ENCODE data around the gene PDE4B.

PDE4B gene

DNA sequence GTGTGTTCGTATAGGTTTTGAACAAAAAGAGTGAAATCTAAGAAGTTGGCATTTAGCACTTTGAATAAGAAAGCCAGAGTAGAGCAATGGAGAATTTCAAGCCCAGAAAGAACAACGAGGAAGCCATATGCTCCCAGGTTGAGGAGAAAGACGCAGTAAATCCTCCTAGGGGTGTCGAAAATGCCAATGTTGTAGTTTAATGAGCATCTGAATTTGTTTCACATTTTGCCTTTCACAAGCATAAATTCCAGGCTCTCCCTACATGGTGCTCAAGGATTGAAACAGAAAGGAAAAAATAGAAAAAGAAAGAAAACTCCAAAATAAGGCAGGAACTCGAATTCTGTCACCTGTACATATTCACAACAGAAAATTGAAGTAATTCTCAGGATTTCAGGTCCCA is 476.5 kb downstream of the PDE4B start:
- no peaks in the 10 kb centered on the region for H4K20me1 ChIP-seq (ENCODE audit: insufficient read depth, low read length, poor library complexity, severe bottlenecking)
- no peaks in the 10 kb centered on the region for H3K79me2 ChIP-seq (ENCODE audit: insufficient read depth, low read length)
- H3K9ac ChIP-seq (ENCODE audit: low read depth, low read length, poor library complexity, severe bottlenecking): no peak overlapping the region
- no peak overlapping the region for H2AFZ ChIP-seq (ENCODE audit: low read length)
- H3K9me3 ChIP-seq (ENCODE audit: insufficient read depth, low read depth, low read length): no peaks in the 10 kb centered on the region
- no peaks in the 10 kb centered on the region for H3K36me3 ChIP-seq (ENCODE audit: insufficient read depth, low read length)
- no peaks in the 10 kb centered on the region for H3F3A ChIP-seq (ENCODE audit: low read depth)
- no peak for TF ChIP-seq EZH2phosphoT487 (IDR thresholded peaks at IDR 0.05; ENCODE audit: borderline replicate concordance)
- TF ChIP-seq, protein P1, sequence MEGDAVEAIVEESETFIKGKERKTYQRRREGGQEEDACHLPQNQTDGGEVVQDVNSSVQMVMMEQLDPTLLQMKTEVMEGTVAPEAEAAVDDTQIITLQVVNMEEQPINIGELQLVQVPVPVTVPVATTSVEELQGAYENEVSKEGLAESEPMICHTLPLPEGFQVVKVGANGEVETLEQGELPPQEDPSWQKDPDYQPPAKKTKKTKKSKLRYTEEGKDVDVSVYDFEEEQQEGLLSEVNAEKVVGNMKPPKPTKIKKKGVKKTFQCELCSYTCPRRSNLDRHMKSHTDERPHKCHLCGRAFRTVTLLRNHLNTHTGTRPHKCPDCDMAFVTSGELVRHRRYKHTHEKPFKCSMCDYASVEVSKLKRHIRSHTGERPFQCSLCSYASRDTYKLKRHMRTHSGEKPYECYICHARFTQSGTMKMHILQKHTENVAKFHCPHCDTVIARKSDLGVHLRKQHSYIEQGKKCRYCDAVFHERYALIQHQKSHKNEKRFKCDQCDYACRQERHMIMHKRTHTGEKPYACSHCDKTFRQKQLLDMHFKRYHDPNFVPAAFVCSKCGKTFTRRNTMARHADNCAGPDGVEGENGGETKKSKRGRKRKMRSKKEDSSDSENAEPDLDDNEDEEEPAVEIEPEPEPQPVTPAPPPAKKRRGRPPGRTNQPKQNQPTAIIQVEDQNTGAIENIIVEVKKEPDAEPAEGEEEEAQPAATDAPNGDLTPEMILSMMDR (conservative IDR thresholded peaks at IDR 0.05; ENCODE audit: low read length): no peak
- H3K4me3 ChIP-seq (ENCODE audit: low read length, poor library complexity, severe bottlenecking): no peak overlapping the region
- H3K4me2 ChIP-seq (ENCODE audit: low read depth, low read length, poor library complexity, severe bottlenecking): no peak overlapping the region
- no peaks in the 10 kb centered on the region for H3K27me3 ChIP-seq (ENCODE audit: insufficient read depth, low read length, poor library complexity, severe bottlenecking)
- no peaks in the 10 kb centered on the region for H3K9me2 ChIP-seq (replicated peaks; ENCODE audit: low read depth, low read length)
- peaks cover 29% of the 10 kb centered on the region for H3K4me1 ChIP-seq (ENCODE audit: insufficient read depth, low read length, poor library complexity, severe bottlenecking)

DNA sequence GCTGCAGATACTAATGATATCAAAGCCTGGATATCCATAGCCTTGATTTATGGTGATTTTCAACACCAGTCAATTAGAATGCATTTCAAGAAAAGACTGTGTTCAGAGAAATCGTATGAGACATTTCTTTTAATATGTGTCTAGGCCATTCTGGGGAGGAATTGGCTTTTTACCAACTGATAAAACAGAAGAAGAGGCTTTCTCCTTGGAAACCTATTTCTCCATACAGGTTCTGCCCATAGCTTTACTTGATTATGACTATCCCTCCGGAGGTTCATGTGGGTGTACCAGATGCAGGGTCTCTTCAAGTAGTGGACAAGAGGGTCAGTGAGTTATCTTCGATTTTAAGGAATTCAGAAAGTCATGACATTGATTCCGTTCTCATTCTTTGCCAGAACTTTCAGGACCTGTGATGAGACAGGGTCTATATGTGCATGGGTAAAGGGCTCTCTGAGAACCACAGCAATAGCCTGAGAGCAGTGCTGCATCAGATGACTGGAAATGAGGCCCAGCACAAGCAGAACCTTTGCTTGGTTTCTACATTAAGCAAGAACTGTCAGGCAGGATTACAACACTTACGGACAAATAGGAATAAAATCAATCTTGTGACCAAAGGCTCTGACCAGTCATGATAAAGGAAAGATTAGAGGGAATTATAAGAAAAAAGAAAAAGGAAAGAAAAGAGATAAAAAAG is 477.6 kb downstream of the PDE4B start:
- Histone ChIP-seq H3K4me2 (ENCODE audit: low read depth, low read length, poor library complexity, severe bottlenecking) (no peak overlapping the region), H3K4me1 (ENCODE audit: insufficient read depth, low read length, poor library complexity, severe bottlenecking) (peaks cover 38% of the 10 kb centered on the region), H3K9me2 (replicated peaks; ENCODE audit: low read depth, low read length) (no peaks in the 10 kb centered on the region), H4K20me1 (ENCODE audit: insufficient read depth, low read length, poor library complexity, severe bottlenecking) (no peaks in the 10 kb centered on the region), H3K9me3 (ENCODE audit: insufficient read depth, low read depth, low read length) (no peaks in the 10 kb centered on the region), H3K36me3 (ENCODE audit: insufficient read depth, low read length) (no peaks in the 10 kb centered on the region), H3K79me2 (ENCODE audit: insufficient read depth, low read length) (no peaks in the 10 kb centered on the region), H2AFZ (ENCODE audit: low read length) (no peak overlapping the region), H3K4me3 (ENCODE audit: low read length, poor library complexity, severe bottlenecking) (no peak overlapping the region), H3K27me3 (ENCODE audit: insufficient read depth, low read length, poor library complexity, severe bottlenecking) (no peaks in the 10 kb centered on the region), H3K9ac (ENCODE audit: low read depth, low read length, poor library complexity, severe bottlenecking) (no peak overlapping the region), H3F3A (ENCODE audit: low read depth) (no peaks in the 10 kb centered on the region)
- TF ChIP-seq, protein P1 (conservative IDR thresholded peaks at IDR 0.05; ENCODE audit: low read length): no peak
- TF ChIP-seq EZH2phosphoT487 (IDR thresholded peaks at IDR 0.05; ENCODE audit: borderline replicate concordance): no peak

DNA sequence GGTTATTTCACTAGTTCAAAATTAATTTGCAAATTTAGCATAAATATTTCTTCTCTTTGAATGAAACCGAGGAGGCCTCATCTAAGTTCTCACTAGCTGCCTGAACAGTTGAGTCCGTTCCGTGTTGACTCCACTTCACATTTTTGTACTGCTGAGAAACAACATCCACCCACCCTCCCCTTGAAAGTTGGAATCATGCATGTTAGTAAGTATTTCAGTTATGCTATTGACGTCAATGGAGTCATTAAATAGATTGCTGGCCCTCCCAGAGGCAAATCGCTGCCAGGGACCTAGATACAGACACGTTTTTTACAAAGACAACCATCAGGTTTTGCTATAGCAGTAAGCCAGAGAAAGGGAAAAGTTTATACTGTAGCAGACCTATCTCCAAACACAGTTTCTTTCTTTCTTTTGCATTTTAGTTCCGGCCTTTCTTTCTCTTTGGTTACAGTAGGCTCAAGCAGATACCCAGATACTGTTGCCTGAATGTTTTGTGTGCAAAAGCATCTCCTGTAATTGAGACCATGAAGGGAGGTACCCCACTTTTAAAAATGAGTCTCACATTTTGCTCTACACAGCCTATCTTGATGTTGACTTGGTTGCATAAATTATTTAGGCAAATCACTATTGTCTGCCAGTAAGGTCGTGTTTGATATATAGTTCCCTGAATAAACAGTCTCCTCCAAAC is 478.7 kb downstream of the PDE4B start:
- H3F3A ChIP-seq (ENCODE audit: low read depth): peaks cover under 1% of the 10 kb centered on the region; the same call in 1 of the 2 replicates

More for the DNA sequence above, 478.7 kb downstream of the PDE4B start:
- no peaks in the 10 kb centered on the region for H3K9me3 ChIP-seq (ENCODE audit: insufficient read depth, low read depth, low read length)
- H3K4me3 ChIP-seq (ENCODE audit: low read length, poor library complexity, severe bottlenecking): peak overlapping the region; percentile 3
- no peaks in the 10 kb centered on the region for H3K9me2 ChIP-seq (replicated peaks; ENCODE audit: low read depth, low read length)
- no peaks in the 10 kb centered on the region for H3K79me2 ChIP-seq (ENCODE audit: insufficient read depth, low read length)
- H3K4me2 ChIP-seq (ENCODE audit: low read depth, low read length, poor library complexity, severe bottlenecking): peak overlapping the region; percentile 55
- peaks cover 45% of the 10 kb centered on the region for H3K4me1 ChIP-seq (ENCODE audit: insufficient read depth, low read length, poor library complexity, severe bottlenecking)
- no peaks in the 10 kb centered on the region for H3K27me3 ChIP-seq (ENCODE audit: insufficient read depth, low read length, poor library complexity, severe bottlenecking)
- H3K9ac ChIP-seq (ENCODE audit: low read depth, low read length, poor library complexity, severe bottlenecking): peak overlapping the region; percentile 18
- H4K20me1 ChIP-seq (ENCODE audit: insufficient read depth, low read length, poor library complexity, severe bottlenecking): no peaks in the 10 kb centered on the region
- TF ChIP-seq EZH2phosphoT487 (IDR thresholded peaks at IDR 0.05; ENCODE audit: borderline replicate concordance): no peak
- TF ChIP-seq, protein P1 (conservative IDR thresholded peaks at IDR 0.05; ENCODE audit: low read length): no peak
- H3K36me3 ChIP-seq (ENCODE audit: insufficient read depth, low read length): no peaks in the 10 kb centered on the region
- H2AFZ ChIP-seq (ENCODE audit: low read length): peak overlapping the region; percentile 31

Measured in Loucy (cell line).